ENCODE measurements around the gene APRT.

DNA sequence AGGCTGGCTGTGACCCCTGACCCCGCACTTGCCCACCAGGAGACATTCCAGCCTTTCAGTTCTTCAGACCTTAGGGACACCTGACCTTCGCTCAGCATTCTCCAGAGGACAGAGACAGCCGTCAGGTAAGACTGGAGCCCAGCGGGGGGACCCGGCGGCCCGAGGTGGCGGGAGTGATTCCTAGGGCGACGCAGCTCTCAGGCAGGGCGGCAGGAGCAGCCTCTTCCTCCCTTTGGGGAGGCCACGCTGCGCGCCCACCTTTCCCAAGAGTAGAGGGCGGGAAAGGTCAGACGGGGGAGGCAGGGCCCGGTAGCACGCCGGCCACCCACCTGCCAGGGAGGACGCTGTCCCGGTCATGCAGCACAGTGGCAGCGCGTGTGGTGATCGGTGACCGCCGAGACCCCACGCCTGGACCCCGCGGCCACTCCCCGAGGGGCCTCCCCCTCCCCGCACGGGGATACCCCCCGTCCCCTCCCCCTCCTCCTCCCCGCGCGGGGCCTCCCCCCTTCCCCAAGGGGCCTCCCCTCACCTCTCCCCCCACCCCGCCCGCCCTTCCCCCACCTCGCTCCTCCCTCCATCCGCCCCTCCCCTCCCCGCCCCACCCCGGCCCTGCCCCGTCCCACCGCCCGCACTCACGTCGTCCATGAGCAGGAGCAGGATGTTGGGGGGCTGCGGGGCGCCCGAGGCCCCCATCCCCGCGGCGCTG, 44.5 kb upstream of the APRT start:
- no peak for TF ChIP-seq FOXM1 (IDR thresholded peaks at IDR 0.05; ENCODE audit: borderline replicate concordance, low read depth)
- TF ChIP-seq ZBTB7A (IDR thresholded peaks at IDR 0.05; ENCODE audit: low read depth) = no peak
- no peak for TF ChIP-seq EP300 (IDR thresholded peaks at IDR 0.05; ENCODE audit: borderline replicate concordance)
- TF ChIP-seq CREB1 (IDR thresholded peaks at IDR 0.05; ENCODE audit: low read depth) = no peak
- TF ChIP-seq TEAD4 (IDR thresholded peaks at IDR 0.05) = no peak
- TF ChIP-seq TAF1 (IDR thresholded peaks at IDR 0.05; ENCODE audit: low read depth) = no peak

All from Ishikawa (cell line).